ENCODE results near the gene GNAT1. TPM values are rescaled to one million over a fixed set of nuclear protein-coding genes. Genes with fewer than 3 reads are reported as not detected.

GNAT1 gene
- total RNA-seq, 2 experiments from 2014 or later, result not detected

- ChIA-PET CTCF (ENCODE audit: unreplicated experiment) (no interaction called here), POLR2A (interaction anchor here (1.1 kb wide), 1 partner anchor 152 kb away, joined by 4 read pairs; no protein-coding TSS in a partner anchor)
- no peak overlapping the region for H2AFZ ChIP-seq (ENCODE audit: low read length)
- H3K4me2 ChIP-seq (ENCODE audit: low read length), result peak overlapping the region; percentile 87; the same call in 1 of the 2 replicates
- H3K79me2 ChIP-seq (ENCODE audit: insufficient read depth, low read depth, low read length), result peaks cover 71% of the 10 kb centered on the region
- H3K9me2 ChIP-seq (ENCODE audit: insufficient read depth, low read length), result no peaks in the 10 kb centered on the region
- BruUV-seq (replicated peaks), result no TSS peak
- H3K9me3 ChIP-seq (ENCODE audit: low read length), result no peaks in the 10 kb centered on the region
- H3K27ac ChIP-seq (ENCODE audit: low read depth, low read length, poor library complexity, severe bottlenecking), result no peak overlapping the region
- peaks cover 66% of the 10 kb centered on the region for H3K4me1 ChIP-seq (ENCODE audit: insufficient read depth, low read length, poor library complexity, severe bottlenecking)
- H4K20me1 ChIP-seq (ENCODE audit: insufficient read depth, low read length), result peaks cover 10% of the 10 kb centered on the region; the same call in 1 of the 2 replicates
- TF ChIP-seq EZH2phosphoT487 (IDR thresholded peaks at IDR 0.05; ENCODE audit: borderline replicate concordance, low read depth, low read length), result no peak
- no peak for TF ChIP-seq CTCF (conservative IDR thresholded peaks at IDR 0.05; ENCODE audit: low read length)
- no peak for DNase-seq (ENCODE audit: low spot score)
- no peak overlapping the region for H3K4me3 ChIP-seq (ENCODE audit: low read depth, low read length, poor library complexity, severe bottlenecking)
- intact Hi-C loops (cut with micrococcal nuclease; ENCODE audit: unreplicated experiment), result loop anchor here (5.0 kb wide), 2 partner anchors 98 to 328 kb away; partner anchors contain the start of genes C3orf18 and HEMK1
- peaks cover 39% of the 10 kb centered on the region; the same call in 1 of the 2 replicates for H3K36me3 ChIP-seq (ENCODE audit: insufficient read depth, low read length)
Measured at GRCh38 chr3:50239649-50240048, 48.2 kb downstream of the GNAT1 start.

GRCh38 chr3:50241163-50241562 is 49.8 kb downstream of the GNAT1 start:
- Histone ChIP-seq H3K4me1 (ENCODE audit: insufficient read depth, low read length, poor library complexity, severe bottlenecking) (peaks cover 68% of the 10 kb centered on the region), H2AFZ (ENCODE audit: low read length) (no peak overlapping the region), H3K79me2 (ENCODE audit: insufficient read depth, low read depth, low read length) (peaks cover 71% of the 10 kb centered on the region), H3K4me3 (ENCODE audit: low read depth, low read length, poor library complexity, severe bottlenecking) (no peak overlapping the region), H3K27ac (ENCODE audit: low read depth, low read length, poor library complexity, severe bottlenecking) (no peak overlapping the region), H4K20me1 (ENCODE audit: insufficient read depth, low read length) (peaks cover 10% of the 10 kb centered on the region; the same call in 1 of the 2 replicates), H3K36me3 (ENCODE audit: insufficient read depth, low read length) (peaks cover 39% of the 10 kb centered on the region; the same call in 1 of the 2 replicates), H3K4me2 (ENCODE audit: low read length) (peak overlapping the region; percentile 62), H3K9me3 (ENCODE audit: low read length) (no peaks in the 10 kb centered on the region), H3K9me2 (ENCODE audit: insufficient read depth, low read length) (no peaks in the 10 kb centered on the region)
- DNase-seq (ENCODE audit: low spot score), result no peak
- TF ChIP-seq CTCF (conservative IDR thresholded peaks at IDR 0.05; ENCODE audit: low read length) (no peak), EZH2phosphoT487 (IDR thresholded peaks at IDR 0.05; ENCODE audit: borderline replicate concordance, low read depth, low read length) (no peak)
- POLR2A ChIA-PET, result interaction anchor here (0.6 to 1.0 kb wide), 2 partner anchors 31 to 46 kb away, joined by 3 to 12 read pairs; no protein-coding TSS in a partner anchor
- intact Hi-C loops (cut with micrococcal nuclease; ENCODE audit: unreplicated experiment), result no loop called here
- no TSS peak for BruUV-seq (replicated peaks)
- CTCF ChIA-PET (ENCODE audit: unreplicated experiment), result interaction anchor here (0.6 to 1.5 kb wide), 3 partner anchors 12 to 44 kb away, joined by 3 to 5 read pairs (median 5); no protein-coding TSS in a partner anchor

Measured in OCI-LY7 (cell line).